Endothelial cell of umbilical vein (primary cell): ENCODE results near the gene TRAP1.

ENCODE experiments used
- POLR2AphosphoS5 ChIP-seq: IDR thresholded peaks from 2 replicates; pipeline ENCODE4 v1.6.1; 2012; ENCODE audit warnings: low read depth, mild to moderate bottlenecking, control low read depth, low read length, moderate library complexity; ENCODE audit not compliant: insufficient read depth
- TF ChIP-seq, protein P1 (sequence below), 2 donors: IDR thresholded peaks; 1 replicate in 1 of 2; 2 replicates in 1 of 2; pipeline ENCODE4 v1.5.1; 2011; ENCODE audit warnings: low read length in 2 of 2, mild to moderate bottlenecking in 2 of 2, moderate library complexity in 2 of 2, control low read depth in 1 of 2, inconsistent platforms in 1 of 2, low read depth in 1 of 2; ENCODE audit not compliant: insufficient read depth in 1 of 2; ENCODE audit errors: extremely low read depth in 1 of 2

GRCh38 chr16:3642397-3643094 is 74.8 kb downstream of the TRAP1 start:
- TF ChIP-seq, protein P1, sequence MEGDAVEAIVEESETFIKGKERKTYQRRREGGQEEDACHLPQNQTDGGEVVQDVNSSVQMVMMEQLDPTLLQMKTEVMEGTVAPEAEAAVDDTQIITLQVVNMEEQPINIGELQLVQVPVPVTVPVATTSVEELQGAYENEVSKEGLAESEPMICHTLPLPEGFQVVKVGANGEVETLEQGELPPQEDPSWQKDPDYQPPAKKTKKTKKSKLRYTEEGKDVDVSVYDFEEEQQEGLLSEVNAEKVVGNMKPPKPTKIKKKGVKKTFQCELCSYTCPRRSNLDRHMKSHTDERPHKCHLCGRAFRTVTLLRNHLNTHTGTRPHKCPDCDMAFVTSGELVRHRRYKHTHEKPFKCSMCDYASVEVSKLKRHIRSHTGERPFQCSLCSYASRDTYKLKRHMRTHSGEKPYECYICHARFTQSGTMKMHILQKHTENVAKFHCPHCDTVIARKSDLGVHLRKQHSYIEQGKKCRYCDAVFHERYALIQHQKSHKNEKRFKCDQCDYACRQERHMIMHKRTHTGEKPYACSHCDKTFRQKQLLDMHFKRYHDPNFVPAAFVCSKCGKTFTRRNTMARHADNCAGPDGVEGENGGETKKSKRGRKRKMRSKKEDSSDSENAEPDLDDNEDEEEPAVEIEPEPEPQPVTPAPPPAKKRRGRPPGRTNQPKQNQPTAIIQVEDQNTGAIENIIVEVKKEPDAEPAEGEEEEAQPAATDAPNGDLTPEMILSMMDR (IDR thresholded peaks at IDR 0.05; ENCODE audit: extremely low read depth in 1 of 2, insufficient read depth in 1 of 2, low read depth in 1 of 2, low read length in 2 of 2), result no peak
- TF ChIP-seq POLR2AphosphoS5, result no peak
